ENCODE results near the gene RAD54L.

DNA sequence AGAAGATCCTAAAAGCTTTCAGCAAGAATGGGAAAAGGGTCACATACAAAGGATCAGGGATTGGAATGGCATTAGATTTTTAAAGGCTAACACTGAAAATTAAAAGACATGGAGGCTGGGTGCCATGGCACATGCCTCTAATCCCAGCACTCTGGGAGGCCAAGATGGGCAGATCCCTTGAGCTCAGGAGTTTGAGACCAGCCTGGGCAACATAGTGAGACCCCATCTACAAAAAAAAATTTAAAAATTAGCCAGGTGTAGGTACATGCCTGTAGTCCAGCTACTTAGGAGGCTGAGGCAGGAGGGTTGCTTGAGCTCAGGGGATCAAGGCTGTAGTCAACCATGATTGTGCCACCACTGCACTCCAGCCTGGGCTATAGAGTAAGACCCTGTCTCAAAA, 32.1 kb upstream of the RAD54L start:
- TF ChIP-seq, protein P1, sequence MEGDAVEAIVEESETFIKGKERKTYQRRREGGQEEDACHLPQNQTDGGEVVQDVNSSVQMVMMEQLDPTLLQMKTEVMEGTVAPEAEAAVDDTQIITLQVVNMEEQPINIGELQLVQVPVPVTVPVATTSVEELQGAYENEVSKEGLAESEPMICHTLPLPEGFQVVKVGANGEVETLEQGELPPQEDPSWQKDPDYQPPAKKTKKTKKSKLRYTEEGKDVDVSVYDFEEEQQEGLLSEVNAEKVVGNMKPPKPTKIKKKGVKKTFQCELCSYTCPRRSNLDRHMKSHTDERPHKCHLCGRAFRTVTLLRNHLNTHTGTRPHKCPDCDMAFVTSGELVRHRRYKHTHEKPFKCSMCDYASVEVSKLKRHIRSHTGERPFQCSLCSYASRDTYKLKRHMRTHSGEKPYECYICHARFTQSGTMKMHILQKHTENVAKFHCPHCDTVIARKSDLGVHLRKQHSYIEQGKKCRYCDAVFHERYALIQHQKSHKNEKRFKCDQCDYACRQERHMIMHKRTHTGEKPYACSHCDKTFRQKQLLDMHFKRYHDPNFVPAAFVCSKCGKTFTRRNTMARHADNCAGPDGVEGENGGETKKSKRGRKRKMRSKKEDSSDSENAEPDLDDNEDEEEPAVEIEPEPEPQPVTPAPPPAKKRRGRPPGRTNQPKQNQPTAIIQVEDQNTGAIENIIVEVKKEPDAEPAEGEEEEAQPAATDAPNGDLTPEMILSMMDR (conservative IDR thresholded peaks at IDR 0.05 in 1 of 2, IDR thresholded peaks at IDR 0.05 in 1 of 2; ENCODE audit: extremely low read depth in 1 of 2, insufficient read depth in 1 of 2, low read depth in 1 of 2, low read length in 2 of 2) = no peak
- no peak for TF ChIP-seq EZH2 (IDR thresholded peaks at IDR 0.05; ENCODE audit: borderline replicate concordance, low read length)
